PC-9 (cell line): ENCODE results near the gene CD79B. TPM values are rescaled to one million over a fixed set of nuclear protein-coding genes. Genes with fewer than 3 reads are reported as not detected.
A peak's percentile ranks its signal among the peaks of the same experiment; 100 is the strongest.

ENCODE experiments used
- BruUV-seq: library from RNA; stranded (reverse); fragments of 400-500 nt; replicated peaks from 2 replicates; lab custom pipeline; 2021; lab: Mats Ljungman, UMichigan
- CTCF ChIA-PET: fragments of 300-600 bp; sonication (Branson Sonifier 250); formaldehyde crosslinking; loops from one replicate; lab custom pipeline; 2022; ENCODE audit warnings: antibody characterized with exemption; lab: Charles Lee
- POLR2A ChIA-PET: fragments of 300-600 bp; sonication (Branson Sonifier 250); formaldehyde crosslinking; loops from one replicate; lab custom pipeline; 2022; ENCODE audit warnings: antibody characterized with exemption; ENCODE audit not compliant: unreplicated experiment; lab: Charles Lee
- DNase-seq, 2 experiments: peaks; one replicate each; pipeline versions ENCODE4 v3.0.0 to v3.0.0-alpha.2; 2015 to 2022; ENCODE audit warnings: mixed read lengths in 1 of 2
- H2AFZ ChIP-seq: fragments of 200-600 bp; sonication (generic); 2 replicates; pipeline ENCODE4 v1.8.1; 2017; ENCODE audit warnings: antibody characterized with exemption
- H3F3A ChIP-seq: fragments of 200-600 bp; sonication (generic); 2 replicates; pipeline ENCODE4 v1.8.1; 2017; ENCODE audit warnings: antibody characterized with exemption, mild to moderate bottlenecking, low read depth; ENCODE audit not compliant: insufficient read depth
- H3K27ac ChIP-seq: fragments of 200-600 bp; sonication (generic); 2 replicates; pipeline ENCODE4 v1.6.1; 2016; ENCODE audit warnings: mixed run types
- H3K27me3 ChIP-seq: fragments of 200-600 bp; sonication (generic); 2 replicates; pipeline ENCODE4 v1.6.1; 2016; ENCODE audit warnings: low read depth, mixed run types; ENCODE audit not compliant: insufficient read depth
- H3K36me3 ChIP-seq: fragments of 200-600 bp; sonication (generic); 2 replicates; pipeline ENCODE4 v1.6.1; 2016; ENCODE audit warnings: low read depth, mixed run types
- H3K4me1 ChIP-seq: fragments of 200-600 bp; sonication (generic); replicated peaks from 2 replicates; pipeline ENCODE4 v1.6.1; 2016; ENCODE audit warnings: mixed run types; ENCODE audit not compliant: insufficient read depth
- H3K4me2 ChIP-seq: fragments of 200-600 bp; sonication (generic); 2 replicates; pipeline ENCODE4 v1.6.1; 2017; ENCODE audit warnings: mixed run types
- H3K4me3 ChIP-seq: fragments of 200-600 bp; sonication (generic); 2 replicates; pipeline ENCODE4 v1.6.1; 2016; ENCODE audit warnings: mixed run types
- H3K79me2 ChIP-seq: fragments of 200-600 bp; sonication (generic); 2 replicates; pipeline ENCODE4 v1.6.1; 2017; ENCODE audit warnings: low read depth, mixed run types
- H3K9me2 ChIP-seq: fragments of 200-600 bp; sonication (generic); 2 replicates; pipeline ENCODE4 v1.8.1; 2017; ENCODE audit warnings: mild to moderate bottlenecking; ENCODE audit not compliant: insufficient read depth
- H3K9me3 ChIP-seq: fragments of 200-600 bp; sonication (generic); 2 replicates; pipeline ENCODE4 v1.8.1; 2016; ENCODE audit warnings: low read depth; ENCODE audit not compliant: insufficient read depth
- H4K20me1 ChIP-seq: fragments of 200-600 bp; sonication (generic); 2 replicates; pipeline ENCODE4 v1.8.1; 2017; ENCODE audit not compliant: insufficient read depth
- CTCF ChIP-seq: fragments of 200-600 bp; sonication (generic); conservative IDR thresholded peaks from 2 replicates; pipeline ENCODE4 v1.6.1; 2017; ENCODE audit warnings: mixed run types, antibody characterized with exemption, mild to moderate bottlenecking, moderate library complexity
- EZH2 ChIP-seq: fragments of 200-600 bp; sonication (generic); IDR thresholded peaks from 2 replicates; pipeline ENCODE4 v1.8.0; 2017; ENCODE audit warnings: antibody characterized with exemption, low read depth
- intact Hi-C: fragments of 100-400 bp; cut with micrococcal nuclease; formaldehyde crosslinking; loops from one replicate; pipeline ENCODE4 v1.10.0; 2022; ENCODE audit not compliant: unreplicated experiment
- total RNA-seq: library from RNA; stranded (reverse); gene quantifications from 2 replicates; pipeline ENCODE4 v1.2.3, GENCODE V29; 2021

CD79B gene
- total RNA-seq, 1 experiment from 2014 or later = not detected

- H3K27ac ChIP-seq = no peak overlapping the region
- POLR2A ChIA-PET = no interaction called here
These were observed 43.5 kb upstream of the CD79B start for GRCh38 chr17:63975541-63976092.

GRCh38 chr17:63974594-63975192 is 42.6 kb upstream of the CD79B start:
- Histone ChIP-seq H3K36me3 (no peaks in the 10 kb centered on the region), H3K79me2 (no peaks in the 10 kb centered on the region), H3F3A (peaks cover 22% of the 10 kb centered on the region), H3K9me3 (no peaks in the 10 kb centered on the region), H3K4me2 (peak overlapping the region; percentile 82), H2AFZ (peak overlapping the region; percentile 58; the same call in 1 of the 2 replicates), H3K27me3 (no peaks in the 10 kb centered on the region), H3K4me3 (peak overlapping the region; percentile 43; the same call in 1 of the 2 replicates), H3K4me1 (peaks cover 25% of the 10 kb centered on the region), H3K27ac (peak overlapping the region; percentile 67), H3K9me2 (no peaks in the 10 kb centered on the region), H4K20me1 (no peaks in the 10 kb centered on the region)
- DNase-seq = peak; percentile 54 to 61
- POLR2A ChIA-PET = no interaction called here
- TF ChIP-seq CTCF = no peak
- no peak for TF ChIP-seq EZH2
- no TSS peak for BruUV-seq
- intact Hi-C loops = no loop called here
- CTCF ChIA-PET = interaction anchor here (0.7 to 1.0 kb wide), 4 partner anchors 11 to 109 kb away, joined by 3 to 4 read pairs (median 4); no protein-coding TSS in a partner anchor

More at GRCh38 chr17:63975541-63976092, 43.5 kb upstream of the CD79B start:
- Histone ChIP-seq H3K4me1 (peaks cover 25% of the 10 kb centered on the region), H3K79me2 (no peaks in the 10 kb centered on the region), H3K4me2 (no peak overlapping the region), H2AFZ (no peak overlapping the region), H3K4me3 (no peak overlapping the region), H3K9me2 (no peaks in the 10 kb centered on the region), H3K36me3 (no peaks in the 10 kb centered on the region), H3F3A (peaks cover 22% of the 10 kb centered on the region), H3K27me3 (no peaks in the 10 kb centered on the region), H4K20me1 (no peaks in the 10 kb centered on the region), H3K9me3 (no peaks in the 10 kb centered on the region)
- CTCF ChIA-PET = interaction anchor here (0.7 kb wide), 2 partner anchors 8 to 108 kb away, joined by 4 read pairs; no protein-coding TSS in a partner anchor
- no TSS peak for BruUV-seq
- TF ChIP-seq CTCF (no peak), EZH2 (no peak)
- intact Hi-C loops = no loop called here
- DNase-seq = no peak

GRCh38 chr17:63973930-63974593 is 41.9 kb upstream of the CD79B start:
- H3K27ac ChIP-seq = peak overlapping the region; percentile 67
- POLR2A ChIA-PET = interaction anchor here (0.6 kb wide), 1 partner anchor 436 kb away, joined by 3 read pairs; no protein-coding TSS in a partner anchor
- BruUV-seq = no TSS peak
- H3K4me1 ChIP-seq = peaks cover 25% of the 10 kb centered on the region
- TF ChIP-seq CTCF (no peak), EZH2 (no peak)
- H3K27me3 ChIP-seq = no peaks in the 10 kb centered on the region
- no peaks in the 10 kb centered on the region for H3K79me2 ChIP-seq
- no peaks in the 10 kb centered on the region for H3K9me2 ChIP-seq
- H3K4me2 ChIP-seq = peak overlapping the region; percentile 82
- peaks cover 22% of the 10 kb centered on the region for H3F3A ChIP-seq
- peak overlapping the region; percentile 43; the same call in 1 of the 2 replicates for H3K4me3 ChIP-seq
- H4K20me1 ChIP-seq = no peaks in the 10 kb centered on the region
- CTCF ChIA-PET = interaction anchor here (0.6 to 1.0 kb wide), 4 partner anchors 11 to 56 kb away, joined by 3 to 4 read pairs (median 3); no protein-coding TSS in a partner anchor
- peak; percentile 58 to 70 for DNase-seq
- peak overlapping the region; percentile 58; the same call in 1 of the 2 replicates for H2AFZ ChIP-seq
- no peaks in the 10 kb centered on the region for H3K9me3 ChIP-seq
- intact Hi-C loops = no loop called here
- no peaks in the 10 kb centered on the region for H3K36me3 ChIP-seq
